ENCODE results near the gene SH2D1A. TPM values are rescaled to one million over a fixed set of nuclear protein-coding genes. Genes with fewer than 3 reads are reported as not detected.

The SH2D1A gene
- total RNA-seq, 1 experiment from 2014 or later: not detected

GRCh38 chrX:124421898-124422655 lies 75.7 kb downstream of the SH2D1A start:
- no peak overlapping the region for H2AFZ ChIP-seq (ENCODE audit: low read length)
- H4K8ac ChIP-seq (replicated peaks; ENCODE audit: insufficient read length, low read depth, low read length): no peak overlapping the region
- H4K5ac ChIP-seq (ENCODE audit: insufficient read length, low read depth, low read length): no peak overlapping the region
- no peak overlapping the region for H3T11ph ChIP-seq (ENCODE audit: low read length)
- no peak overlapping the region for H2BK12ac ChIP-seq (ENCODE audit: insufficient read length, low read depth, low read length)
- TF ChIP-seq CTCF (conservative IDR thresholded peaks at IDR 0.05): no peak
- Mint-ChIP-seq H3K4me3 (peak overlapping the region in 1 of 2 experiments; percentile 18; a peak in 1 of 5 replicates), H3K36me3 (ENCODE audit: insufficient read depth in 1 of 3, low read depth in 3 of 3) (peaks cover 2 to 6% (median 5%) of the 10 kb centered on the region in 3 experiments; a peak in 4 of 7 replicates), H3K9me3 (peaks cover 13 to 23% of the 10 kb centered on the region in 2 experiments; a peak in 4 of 5 replicates), H3K4me1 (peaks cover 27 to 31% of the 10 kb centered on the region in 2 experiments), H3K27me3 (ENCODE audit: low read depth) (no peaks in the 10 kb centered on the region), H3K27ac (peak overlapping the region in 2 of 3 experiments; percentile 26 to 66; a peak in 4 of 7 replicates)
- peak overlapping the region; percentile 13 for H3K4me2 ChIP-seq (ENCODE audit: insufficient read depth, insufficient read length, low read length)
- no peak overlapping the region for H2BK20ac ChIP-seq (ENCODE audit: low read depth, low read length, poor library complexity, severe bottlenecking)
- no peaks in the 10 kb centered on the region for H4K20me1 ChIP-seq (ENCODE audit: control insufficient read depth, insufficient read depth, insufficient read length)
- H3K27me3 ChIP-seq (ENCODE audit: insufficient read depth, low read length): no peaks in the 10 kb centered on the region
- H3K9me3 ChIP-seq (ENCODE audit: control insufficient read depth, low read depth, low read length): no peaks in the 10 kb centered on the region
- H3K27ac ChIP-seq (ENCODE audit: insufficient read length, low read depth, low read length): no peak overlapping the region
- H4K91ac ChIP-seq (ENCODE audit: insufficient read length, low read depth, low read length): no peak overlapping the region
- no peak overlapping the region for H3K9ac ChIP-seq (ENCODE audit: extremely low read depth, insufficient read length, low read length)
- no peak overlapping the region for H3K18ac ChIP-seq (ENCODE audit: insufficient read length, low read depth, low read length)
- no peaks in the 10 kb centered on the region for H3K79me1 ChIP-seq (ENCODE audit: insufficient read depth, low read depth, low read length, poor library complexity, severe bottlenecking)
- peaks cover 2% of the 10 kb centered on the region; the same call in 1 of the 2 replicates for H3K4me1 ChIP-seq (ENCODE audit: insufficient read depth, low read length)
- H2AK5ac ChIP-seq (ENCODE audit: insufficient read length, low read length): no peak overlapping the region
- no peaks in the 10 kb centered on the region for H3K23me2 ChIP-seq (ENCODE audit: insufficient read length, low read depth, low read length, poor library complexity, severe bottlenecking)
- no peak overlapping the region for H2BK5ac ChIP-seq (ENCODE audit: insufficient read length, low read length)
- H3K23ac ChIP-seq (ENCODE audit: insufficient read length, low read depth, low read length): no peak overlapping the region
- H3K4ac ChIP-seq (ENCODE audit: low read depth, low read length): no peak overlapping the region
- no CpG with 5 or more reads among the region's 15 CpGs for WGBS (ENCODE audit: extremely low coverage, insufficient read length, low lambda C conversion rate)
- H2BK15ac ChIP-seq (ENCODE audit: low read depth, low read length): no peak overlapping the region
- no peak overlapping the region for H2BK120ac ChIP-seq (ENCODE audit: low read depth, low read length, poor library complexity, severe bottlenecking)
- peak overlapping the region; percentile 30 for H3K56ac ChIP-seq (ENCODE audit: insufficient read length, low read depth, low read length)
- H3K79me2 ChIP-seq (ENCODE audit: insufficient read depth, low read length): no peaks in the 10 kb centered on the region
- H3K14ac ChIP-seq (ENCODE audit: insufficient read depth, low read length): no peak overlapping the region
- DNase-seq: peak; percentile 33

Other genes with a start within 250 kb of the SH2D1A start
- 0.15 TPM in 1 of 2 replicates, not detected in the other for gene TEX13D, start 13.9 kb upstream of the SH2D1A start, total RNA-seq (2021)

Measured in H9 (cell line).